ENCODE data around the gene ANKH.

The ANKH gene

GRCh38 chr5:14777187-14777586, 94.4 kb downstream of the ANKH start:
- TF ChIP-seq NFIC (IDR thresholded peaks at IDR 0.05) (no peak), TEAD4 (IDR thresholded peaks at IDR 0.05) (no peak), USF1 (IDR thresholded peaks at IDR 0.05) (no peak), TAF1 (IDR thresholded peaks at IDR 0.05; ENCODE audit: low read depth) (no peak), YY1 (IDR thresholded peaks at IDR 0.05; ENCODE audit: low read depth) (no peak), CEBPB (IDR thresholded peaks at IDR 0.05) (no peak), ZBTB7A (IDR thresholded peaks at IDR 0.05; ENCODE audit: low read depth) (no peak), EGR1 (IDR thresholded peaks at IDR 0.05) (no peak), EP300 (IDR thresholded peaks at IDR 0.05; ENCODE audit: borderline replicate concordance) (no peak), REST (IDR thresholded peaks at IDR 0.05; ENCODE audit: low read depth) (no peak), TCF12 (IDR thresholded peaks at IDR 0.05; ENCODE audit: low read depth) (no peak), CREB1 (IDR thresholded peaks at IDR 0.05; ENCODE audit: low read depth) (no peak), RAD21 (IDR thresholded peaks at IDR 0.05; ENCODE audit: low read depth) (no peak), MAX (IDR thresholded peaks at IDR 0.05) (no peak)

GRCh38 chr5:14776602-14777001, 95.0 kb downstream of the ANKH start:
- TF ChIP-seq CREB1 (IDR thresholded peaks at IDR 0.05; ENCODE audit: low read depth) (no peak), YY1 (IDR thresholded peaks at IDR 0.05; ENCODE audit: low read depth) (no peak), EGR1 (IDR thresholded peaks at IDR 0.05) (no peak), MAX (IDR thresholded peaks at IDR 0.05) (no peak), RAD21 (IDR thresholded peaks at IDR 0.05; ENCODE audit: low read depth) (no peak), REST (IDR thresholded peaks at IDR 0.05; ENCODE audit: low read depth) (no peak), CEBPB (IDR thresholded peaks at IDR 0.05) (no peak), NFIC (IDR thresholded peaks at IDR 0.05) (no peak), TEAD4 (IDR thresholded peaks at IDR 0.05) (no peak), ZBTB7A (IDR thresholded peaks at IDR 0.05; ENCODE audit: low read depth) (no peak), TAF1 (IDR thresholded peaks at IDR 0.05; ENCODE audit: low read depth) (no peak), USF1 (IDR thresholded peaks at IDR 0.05) (no peak), TCF12 (IDR thresholded peaks at IDR 0.05; ENCODE audit: low read depth) (no peak), EP300 (IDR thresholded peaks at IDR 0.05; ENCODE audit: borderline replicate concordance) (no peak), FOXM1 (IDR thresholded peaks at IDR 0.05; ENCODE audit: borderline replicate concordance, low read depth) (no peak)

- TF ChIP-seq YY1 (IDR thresholded peaks at IDR 0.05; ENCODE audit: low read depth), result no peak
- no peak for TF ChIP-seq TAF1 (IDR thresholded peaks at IDR 0.05; ENCODE audit: low read depth)
- no peak for TF ChIP-seq TEAD4 (IDR thresholded peaks at IDR 0.05)
- no peak for TF ChIP-seq CEBPB (IDR thresholded peaks at IDR 0.05)
- peak; percentile 25; the same call in 1 of the 2 replicates for TF ChIP-seq EGR1 (IDR thresholded peaks at IDR 0.05)
- TF ChIP-seq MAX (IDR thresholded peaks at IDR 0.05), result no peak; the same call in 1 of the 2 replicates
- TF ChIP-seq CREB1 (IDR thresholded peaks at IDR 0.05; ENCODE audit: low read depth), result no peak
- TF ChIP-seq REST (IDR thresholded peaks at IDR 0.05; ENCODE audit: low read depth), result no peak
- TF ChIP-seq NFIC (IDR thresholded peaks at IDR 0.05), result peak; percentile 60
Measured at GRCh38 chr5:14775857-14776256, 95.7 kb downstream of the ANKH start.

GRCh38 chr5:14773588-14773987, 98.0 kb downstream of the ANKH start:
- TF ChIP-seq TCF12 (IDR thresholded peaks at IDR 0.05; ENCODE audit: low read depth) (no peak), NFIC (IDR thresholded peaks at IDR 0.05) (no peak), MAX (IDR thresholded peaks at IDR 0.05) (no peak), USF1 (IDR thresholded peaks at IDR 0.05) (no peak), EGR1 (IDR thresholded peaks at IDR 0.05) (no peak), CEBPB (IDR thresholded peaks at IDR 0.05) (no peak), TEAD4 (IDR thresholded peaks at IDR 0.05) (no peak), REST (IDR thresholded peaks at IDR 0.05; ENCODE audit: low read depth) (no peak), CREB1 (IDR thresholded peaks at IDR 0.05; ENCODE audit: low read depth) (no peak)

Data from Ishikawa (cell line).